ENCODE results near the gene CFAP221.

CFAP221 gene

GRCh38 chr2:119531292-119531691 lies 13.0 kb upstream of the CFAP221 start:
- CTCF ChIA-PET: no interaction called here
- POLR2A ChIA-PET: no interaction called here
- TF ChIP-seq CTCF (IDR thresholded peaks at IDR 0.05; ENCODE audit: control extremely low read depth, extremely low read depth, low read depth, missing control alignments): no peak
- no peak for DNase-seq (ENCODE audit: extremely low spot score)

GRCh38 chr2:119533560-119533959 lies 10.7 kb upstream of the CFAP221 start:
- TF ChIP-seq CTCF (IDR thresholded peaks at IDR 0.05; ENCODE audit: control extremely low read depth, extremely low read depth, low read depth, missing control alignments): no peak
- DNase-seq (ENCODE audit: extremely low spot score): no peak
- CTCF ChIA-PET: interaction anchor here (2.1 kb wide), 1 partner anchor 16 kb away, joined by 8 read pairs; no protein-coding TSS in a partner anchor
- POLR2A ChIA-PET: no interaction called here

- no peak for TF ChIP-seq CTCF (IDR thresholded peaks at IDR 0.05; ENCODE audit: control extremely low read depth, extremely low read depth, low read depth, missing control alignments)
- ChIA-PET POLR2A (no interaction called here), CTCF (interaction anchor here (1.0 kb wide), 1 partner anchor 12 kb away, joined by 3 read pairs; no protein-coding TSS in a partner anchor)
- DNase-seq (ENCODE audit: extremely low spot score): no peak
Measured at GRCh38 chr2:119536211-119536610, 8.0 kb upstream of the CFAP221 start.

DNA sequence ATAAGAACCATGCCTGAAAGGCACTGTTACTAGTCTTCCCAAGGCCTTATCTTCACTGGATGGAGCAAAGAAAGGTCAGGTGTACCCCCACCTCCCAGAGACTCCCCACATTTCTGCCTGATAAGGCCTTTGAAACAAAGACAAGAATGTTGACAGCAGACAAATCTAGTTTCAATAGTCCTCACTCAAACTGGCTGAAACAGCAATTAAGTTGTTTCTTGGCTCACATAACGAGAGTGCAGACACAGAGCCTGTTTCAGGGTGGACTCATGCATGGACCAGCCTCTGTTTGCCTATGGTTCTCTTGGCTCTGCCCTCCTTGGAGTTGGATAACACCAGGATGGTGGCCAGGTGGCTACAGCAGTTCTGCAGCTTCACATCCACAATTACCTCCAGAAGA lies 7.5 kb upstream of the CFAP221 start:
- POLR2A ChIA-PET: no interaction called here
- CTCF ChIA-PET: interaction anchor here (0.7 to 1.0 kb wide), 2 partner anchors 12 to 61 kb away, joined by 3 read pairs; no protein-coding TSS in a partner anchor
- TF ChIP-seq CTCF (IDR thresholded peaks at IDR 0.05; ENCODE audit: control extremely low read depth, extremely low read depth, low read depth, missing control alignments): no peak

DNA sequence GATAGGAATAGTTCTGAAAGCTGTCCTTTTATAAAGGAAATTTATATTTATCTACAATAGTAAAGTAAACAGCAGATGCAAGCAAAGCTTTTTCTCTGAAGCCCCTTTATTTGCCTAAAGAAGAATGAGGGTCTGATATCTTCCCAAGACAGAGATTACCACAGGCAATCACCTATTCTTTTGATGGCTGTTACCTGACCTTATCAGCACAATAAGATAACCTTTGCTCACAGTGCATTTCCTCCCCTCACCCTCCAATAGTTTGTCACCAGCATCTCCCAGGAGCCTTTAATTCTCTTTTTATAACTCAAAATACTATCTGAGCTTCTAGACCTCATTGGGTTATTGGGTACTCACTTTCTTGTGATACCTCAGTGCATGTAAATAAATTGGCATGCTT lies 6.5 kb upstream of the CFAP221 start:
- no peak for DNase-seq (ENCODE audit: extremely low spot score)
- ChIA-PET POLR2A (no interaction called here), CTCF (interaction anchor here (1.0 to 1.5 kb wide), 2 partner anchors 9 to 21 kb away, joined by 3 to 4 read pairs; no protein-coding TSS in a partner anchor)
- TF ChIP-seq CTCF (IDR thresholded peaks at IDR 0.05; ENCODE audit: control extremely low read depth, extremely low read depth, low read depth, missing control alignments): no peak

More for the DNA sequence above, 7.5 kb upstream of the CFAP221 start:
- DNase-seq (ENCODE audit: extremely low spot score): no peak

DNA sequence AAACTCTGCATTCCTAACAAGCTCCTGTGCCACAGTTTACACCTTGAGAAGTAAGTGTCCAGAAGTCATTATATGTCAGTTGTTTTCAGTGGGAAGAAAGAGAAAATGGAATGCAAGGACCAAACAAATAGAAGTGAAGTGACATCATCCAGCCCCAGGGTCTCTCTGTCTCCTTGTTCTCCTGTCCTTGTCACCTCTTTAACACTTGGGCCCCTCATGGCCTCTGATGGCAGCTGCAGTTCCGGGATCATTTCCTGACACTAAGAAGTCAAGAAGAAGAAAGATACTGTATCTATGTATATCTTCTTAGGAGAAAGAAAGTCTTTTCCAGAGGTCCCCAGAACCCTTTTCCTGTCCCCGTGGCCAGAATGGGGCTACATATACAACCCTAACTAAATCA lies 2.8 kb upstream of the CFAP221 start:
- TF ChIP-seq CTCF (IDR thresholded peaks at IDR 0.05; ENCODE audit: control extremely low read depth, extremely low read depth, low read depth, missing control alignments): no peak
- ChIA-PET POLR2A (no interaction called here), CTCF (no interaction called here)
- DNase-seq (ENCODE audit: extremely low spot score): no peak
